A204.1 (cell line): Measurements from ENCODE around the gene MUC5B.

Source experiments
- FAIRE-seq: peaks from 2 replicates; lab custom pipeline; 2012; peaks lifted over from hg19 to GRCh38; lab: Jason Lieb, UNC

Gene MUC5B

DNA sequence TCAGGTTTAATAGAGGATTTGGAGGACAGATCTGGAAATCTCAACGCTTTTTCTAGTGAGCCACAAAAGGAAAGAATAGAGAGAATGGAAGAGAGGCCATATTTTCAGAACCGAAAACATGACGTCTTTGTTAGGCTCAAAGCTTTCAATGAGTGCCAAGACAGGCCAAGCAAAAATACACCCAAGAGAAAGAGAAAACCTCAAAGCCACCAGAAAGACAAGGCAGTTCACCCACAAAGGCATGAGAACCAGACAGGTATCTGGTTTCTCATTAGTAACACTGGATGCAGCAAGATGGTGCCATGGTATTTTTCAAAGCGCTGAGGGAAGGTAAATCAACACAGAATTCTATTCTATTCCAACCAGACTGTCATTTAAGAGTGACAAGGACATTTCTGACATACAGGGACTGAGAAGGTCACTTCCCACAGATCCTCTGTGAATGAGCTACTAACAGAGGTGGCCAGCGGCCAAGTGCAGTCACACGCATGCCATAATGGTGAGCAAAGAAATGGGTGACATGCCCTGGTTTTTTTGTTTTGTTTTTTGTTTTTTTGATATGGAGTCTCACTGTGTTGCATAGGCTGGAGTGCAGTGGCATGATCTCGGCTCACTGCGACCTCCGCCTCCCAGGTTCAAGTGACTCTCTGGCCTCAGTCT lies 44.7 kb downstream of the MUC5B start:
- no peak for FAIRE-seq

DNA sequence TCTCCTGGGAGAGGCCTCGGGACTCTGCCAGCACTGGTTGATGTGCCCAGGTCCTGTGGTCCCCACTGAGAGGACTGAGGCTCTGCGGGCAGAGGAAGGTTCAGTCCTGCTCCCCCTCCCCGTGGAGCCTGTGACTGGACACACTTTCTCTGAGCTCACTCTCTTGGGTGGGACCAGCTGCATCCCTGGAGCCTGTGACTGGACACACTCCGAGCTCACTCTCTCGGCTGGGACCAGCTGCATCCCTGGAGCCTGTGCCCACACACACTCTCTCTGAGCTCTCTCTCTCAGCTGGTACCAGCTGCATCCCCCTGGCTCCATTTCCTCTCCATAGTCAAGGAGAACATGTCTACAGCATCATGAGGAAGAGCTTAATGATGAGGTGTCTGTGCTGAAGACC lies 47.1 kb downstream of the MUC5B start:
- FAIRE-seq: no peak

DNA sequence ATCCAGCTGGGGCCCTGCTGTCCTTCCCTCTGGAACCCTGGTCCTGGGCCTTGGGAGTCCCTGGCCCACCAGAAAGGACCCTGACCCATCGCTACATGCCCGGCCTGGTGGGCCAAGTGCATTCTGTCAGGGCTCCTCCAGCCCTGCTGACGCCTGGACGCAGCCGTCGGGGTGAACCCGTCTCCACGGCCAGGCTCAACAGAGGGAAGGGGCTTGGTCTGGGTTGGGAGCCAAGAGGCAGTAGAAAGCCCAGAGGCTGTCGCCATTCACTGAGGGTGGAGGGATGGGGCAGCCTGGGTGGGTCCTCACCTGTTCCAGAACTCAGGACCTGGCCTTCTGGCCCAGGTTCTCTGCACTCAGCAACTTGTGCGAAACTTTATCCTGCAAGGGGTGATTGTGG lies 47.6 kb downstream of the MUC5B start:
- FAIRE-seq: no peak

DNA sequence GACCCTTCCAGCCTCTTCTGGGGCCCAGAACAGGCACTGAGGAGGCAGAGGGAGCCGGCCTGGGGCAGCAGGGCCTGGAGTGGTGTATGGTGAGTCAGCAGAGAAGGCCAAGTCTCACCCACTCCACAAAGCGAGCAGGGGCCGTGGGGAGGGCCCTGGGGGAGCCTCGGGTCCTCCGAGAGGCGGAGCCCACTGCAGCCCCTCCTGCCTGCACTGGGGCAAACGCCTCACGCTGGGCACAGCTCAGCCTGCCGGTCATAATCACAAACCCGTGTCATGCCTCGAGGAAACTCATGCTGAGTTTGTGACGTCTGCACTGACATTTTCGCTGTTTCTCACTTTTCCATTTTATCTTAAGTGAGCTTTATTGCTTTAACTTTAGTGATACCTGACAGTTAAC lies 48.1 kb downstream of the MUC5B start:
- FAIRE-seq: no peak

DNA sequence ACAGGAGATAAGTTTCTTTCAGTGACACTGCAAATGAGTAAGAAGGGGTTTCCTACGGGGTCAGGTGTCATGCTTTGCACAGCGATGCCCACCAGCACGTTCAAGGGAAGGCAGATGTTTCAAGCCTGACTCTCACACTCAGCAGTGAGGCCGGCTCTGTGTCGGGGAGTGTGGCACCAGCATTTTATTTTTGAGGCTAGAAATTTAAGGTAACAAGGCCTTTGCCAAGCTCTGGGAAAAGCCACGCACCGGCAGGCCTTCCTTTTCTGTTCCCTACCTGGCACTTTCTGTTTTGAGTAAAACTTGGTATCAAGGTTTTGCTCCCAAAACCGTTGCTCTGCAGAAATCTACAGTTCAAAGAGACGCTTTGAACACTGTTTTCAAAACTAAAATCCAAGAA lies 48.5 kb downstream of the MUC5B start:
- FAIRE-seq: no peak

DNA sequence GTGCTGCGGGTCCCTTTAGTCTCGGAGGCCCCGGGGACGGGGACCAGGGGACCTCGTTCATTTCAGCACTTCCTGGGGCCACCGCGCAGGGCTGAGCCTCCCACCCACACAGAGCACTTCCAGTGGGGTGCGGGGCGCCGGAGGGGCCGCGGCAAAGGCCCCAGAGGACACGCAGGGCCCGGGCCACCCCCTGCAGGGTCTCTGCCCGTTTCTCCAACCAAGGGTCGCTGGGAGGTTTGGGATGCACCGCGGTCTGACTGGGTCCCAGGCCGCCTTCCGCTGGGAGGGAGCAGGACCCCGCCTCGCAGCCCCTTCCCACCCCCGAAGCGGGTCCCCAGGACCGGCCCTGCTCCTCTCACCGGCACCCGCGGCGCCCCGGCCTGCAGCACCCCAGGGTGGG lies 49.1 kb downstream of the MUC5B start:
- no peak for FAIRE-seq

DNA sequence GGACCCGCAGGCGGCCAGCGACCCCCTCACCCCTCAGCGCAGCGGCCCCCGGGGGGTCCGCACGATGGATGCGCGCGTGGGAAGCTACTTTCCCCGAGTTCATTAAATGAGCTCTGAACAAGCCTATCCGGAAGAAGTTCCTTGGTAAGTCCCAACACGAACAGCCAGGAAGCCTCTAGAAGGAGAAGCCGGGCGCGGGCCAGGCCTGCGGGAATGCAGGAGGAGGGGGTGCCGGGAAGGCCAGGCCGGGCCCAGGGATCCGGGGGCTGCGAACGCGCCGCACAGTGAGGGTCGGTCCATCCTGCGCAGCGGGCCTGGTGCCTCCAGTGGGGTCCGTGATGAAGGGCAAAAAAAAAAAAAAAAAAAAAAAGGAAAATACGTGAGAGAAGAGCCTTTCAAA lies 49.7 kb downstream of the MUC5B start:
- FAIRE-seq: no peak

DNA sequence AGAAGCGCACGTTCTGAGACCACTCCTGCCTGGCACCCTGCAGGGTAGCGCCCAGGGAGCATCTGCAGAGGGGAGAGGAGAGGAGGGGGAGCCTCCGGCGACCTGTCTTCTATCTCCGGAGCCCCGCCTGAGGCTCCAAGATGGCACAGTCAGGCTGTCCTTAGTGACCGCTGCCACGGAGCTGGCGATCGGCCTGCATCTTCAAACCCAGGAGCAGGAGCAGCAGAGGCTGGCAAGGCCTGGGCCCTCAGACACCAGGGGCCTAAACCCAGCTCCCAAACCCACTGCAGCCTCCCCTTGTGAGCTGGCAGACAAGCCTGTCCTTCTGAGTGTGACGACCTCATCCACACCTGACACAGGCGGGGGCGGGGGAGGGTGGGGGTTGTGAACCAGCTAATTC lies 51.6 kb downstream of the MUC5B start:
- FAIRE-seq: no peak

DNA sequence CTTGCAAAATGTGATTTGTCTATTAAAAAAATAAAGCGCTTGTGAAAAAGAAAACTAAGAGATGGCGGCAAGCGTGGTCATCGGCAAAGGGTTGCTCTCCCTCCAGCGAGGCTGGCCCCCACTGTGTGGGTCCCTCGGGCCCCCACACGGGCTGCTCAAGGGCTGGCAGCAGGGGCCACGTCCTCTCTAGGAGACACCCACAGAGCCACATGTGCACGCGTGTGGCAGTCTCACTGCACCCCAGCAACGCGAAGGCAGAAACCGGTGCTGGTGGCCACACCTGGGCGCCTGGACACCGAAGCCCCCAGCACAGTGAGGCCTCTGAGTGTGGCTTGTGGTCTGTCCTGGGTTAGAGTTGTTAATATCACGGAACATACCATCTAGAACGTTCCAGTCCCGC lies 52.2 kb downstream of the MUC5B start:
- FAIRE-seq: no peak

DNA sequence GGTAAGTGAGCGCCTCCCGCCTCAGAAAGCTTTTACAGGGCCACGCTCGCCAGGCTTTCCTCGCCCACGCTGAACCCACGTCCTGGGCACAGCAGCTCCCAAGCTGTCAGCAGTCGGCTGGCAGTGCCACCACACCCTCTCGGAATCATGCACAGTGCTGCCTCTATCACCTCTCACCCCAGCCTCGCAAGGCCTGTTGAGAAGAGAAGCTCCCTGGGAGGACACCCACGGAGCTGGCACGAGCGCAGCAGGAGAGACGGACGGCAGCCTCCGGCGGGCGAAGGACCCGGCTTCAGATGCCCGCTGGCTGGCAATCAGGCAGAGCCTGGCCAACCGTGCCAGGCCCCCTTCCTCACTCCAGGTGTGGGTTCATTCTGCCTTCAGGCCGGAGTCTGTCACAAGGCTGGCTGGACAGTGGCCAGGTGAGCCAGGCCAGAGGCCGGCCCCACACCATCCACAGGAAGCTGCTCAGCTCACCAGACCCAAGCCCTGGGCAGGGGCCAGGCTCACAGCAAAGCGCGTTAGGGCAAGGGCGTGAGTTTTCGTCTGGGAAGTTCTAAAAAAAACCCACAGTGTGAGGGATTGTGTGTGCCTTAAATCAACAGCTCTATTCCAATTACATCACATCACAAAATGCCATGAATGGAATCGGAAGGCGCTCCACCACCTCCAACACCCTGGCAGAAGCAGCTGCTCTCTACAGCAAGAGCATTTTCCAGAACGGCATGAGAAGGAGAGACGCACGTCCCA lies 53.4 kb downstream of the MUC5B start:
- no peak for FAIRE-seq

DNA sequence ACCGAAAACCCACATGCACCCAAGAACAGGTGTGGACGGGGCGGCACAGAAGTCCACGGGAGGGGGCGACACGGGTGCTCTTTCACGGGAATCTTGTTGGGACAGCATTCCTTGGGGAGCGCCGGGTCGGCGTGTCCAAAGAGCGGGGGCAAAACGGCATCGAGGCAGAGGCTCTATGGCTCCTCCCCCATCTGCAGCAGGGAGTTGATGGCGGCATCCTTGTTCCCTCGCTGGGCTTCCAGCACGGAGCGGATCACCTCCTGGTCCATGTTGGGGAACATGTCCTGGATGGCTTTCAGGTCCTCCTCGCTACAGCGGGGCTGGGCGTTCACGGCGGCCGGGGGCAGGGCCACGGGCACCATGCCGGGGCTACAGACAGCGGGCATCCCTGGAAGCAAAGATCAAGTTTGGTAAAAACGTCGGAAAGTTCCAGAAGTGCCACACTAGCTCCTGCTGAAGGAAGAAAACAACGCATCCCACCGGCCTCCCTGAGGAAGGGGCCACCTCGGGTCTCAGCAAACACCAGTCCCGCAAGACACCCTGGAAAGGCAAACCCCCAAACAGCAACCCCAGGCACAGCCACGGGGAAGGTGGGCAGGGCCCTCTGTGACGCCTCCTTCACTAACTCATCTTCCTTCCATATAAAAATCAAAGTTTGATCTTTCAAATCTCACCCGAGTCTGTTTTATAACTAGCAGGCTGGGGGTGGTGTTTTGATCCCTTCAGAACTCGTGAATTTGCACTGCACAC lies 54.2 kb downstream of the MUC5B start:
- no peak for FAIRE-seq

DNA sequence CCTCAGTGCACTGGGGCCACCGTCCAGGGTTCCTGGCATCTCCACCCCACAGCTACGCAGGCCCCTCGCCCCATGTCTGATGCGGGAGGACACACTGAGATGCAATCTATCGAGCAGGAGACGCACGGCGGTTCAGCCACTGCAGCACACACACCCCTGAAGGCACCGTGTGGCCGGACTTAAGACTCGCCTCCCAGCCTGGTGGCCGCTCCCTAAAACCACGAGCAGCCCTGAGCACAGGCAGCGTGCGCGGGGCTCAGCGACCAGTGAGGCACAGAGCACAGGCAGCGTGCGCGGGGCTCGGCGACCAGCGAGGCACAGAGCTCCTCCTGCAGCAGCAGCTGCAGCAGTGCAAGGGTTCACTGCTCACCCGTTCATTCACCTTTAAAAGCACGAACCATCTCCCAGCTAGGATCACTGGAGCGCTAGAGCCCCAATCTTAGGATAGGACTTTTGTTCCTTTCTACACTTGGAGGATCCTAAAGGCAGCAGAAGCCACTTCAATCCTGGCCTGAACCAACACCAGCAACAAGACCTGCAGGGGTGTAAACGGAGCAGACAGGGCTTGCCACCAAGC lies 55.2 kb downstream of the MUC5B start:
- no peak for FAIRE-seq

DNA sequence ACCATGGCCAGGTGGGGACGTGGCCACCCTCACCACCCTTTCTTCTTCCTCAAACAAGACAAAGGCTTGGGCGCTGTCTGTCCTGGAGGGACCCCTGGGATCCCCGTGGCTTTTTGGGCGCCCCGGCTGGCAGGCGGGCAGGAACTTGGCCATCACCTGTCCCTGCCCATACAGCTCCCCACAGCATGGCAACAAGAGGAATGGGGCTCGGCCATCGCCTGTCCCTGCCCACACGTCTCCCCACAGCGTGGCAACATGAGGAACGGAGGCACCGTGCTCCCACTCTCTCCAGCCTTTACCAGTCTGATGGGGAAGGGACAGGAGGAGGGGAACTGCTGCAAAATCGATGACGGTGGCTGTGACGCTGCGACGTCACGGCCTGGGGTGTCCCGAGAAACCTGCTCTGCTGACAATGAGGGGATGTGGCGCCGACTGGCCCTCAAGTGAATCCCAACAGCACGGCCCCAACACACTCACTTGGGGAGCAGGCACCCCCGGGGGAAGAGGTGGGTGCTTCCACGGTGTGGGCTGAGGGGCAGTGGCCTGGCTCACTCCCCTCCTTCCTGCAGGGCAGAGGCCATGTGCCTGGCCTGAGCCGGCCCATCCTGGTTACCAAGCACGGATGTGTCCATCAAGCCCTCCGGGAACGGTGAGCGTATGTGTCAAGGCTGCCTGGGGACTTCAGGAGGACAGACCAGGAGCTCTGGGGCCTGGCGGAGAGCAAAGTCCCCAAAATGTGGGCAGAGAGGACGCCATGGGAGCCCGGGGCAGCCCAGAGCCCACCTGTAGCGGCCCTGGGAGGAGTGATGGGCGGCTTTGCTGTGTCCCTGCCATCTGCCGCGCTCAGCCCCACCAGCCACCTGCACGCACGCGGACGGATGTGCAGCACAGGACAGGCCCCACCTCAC lies 56.2 kb downstream of the MUC5B start:
- FAIRE-seq: no peak

DNA sequence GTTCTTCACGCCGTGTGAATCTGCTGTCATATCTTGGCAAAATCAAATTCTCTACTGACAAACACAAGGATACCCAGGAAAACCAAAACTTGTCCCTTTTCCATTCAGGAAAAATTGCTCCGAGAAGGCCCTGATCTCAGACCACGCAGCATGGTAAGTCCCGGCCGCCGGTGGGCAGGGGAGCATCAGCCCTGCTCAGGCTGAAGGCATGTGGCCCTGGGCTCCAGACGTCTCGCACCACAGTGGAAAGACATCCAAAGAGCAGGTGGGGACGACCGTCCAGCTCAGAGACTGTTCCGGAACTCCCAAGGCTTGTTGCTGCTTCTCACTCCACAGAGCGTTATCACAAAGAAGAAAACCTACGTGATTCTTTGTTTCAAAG lies 56.8 kb downstream of the MUC5B start:
- FAIRE-seq: no peak

DNA sequence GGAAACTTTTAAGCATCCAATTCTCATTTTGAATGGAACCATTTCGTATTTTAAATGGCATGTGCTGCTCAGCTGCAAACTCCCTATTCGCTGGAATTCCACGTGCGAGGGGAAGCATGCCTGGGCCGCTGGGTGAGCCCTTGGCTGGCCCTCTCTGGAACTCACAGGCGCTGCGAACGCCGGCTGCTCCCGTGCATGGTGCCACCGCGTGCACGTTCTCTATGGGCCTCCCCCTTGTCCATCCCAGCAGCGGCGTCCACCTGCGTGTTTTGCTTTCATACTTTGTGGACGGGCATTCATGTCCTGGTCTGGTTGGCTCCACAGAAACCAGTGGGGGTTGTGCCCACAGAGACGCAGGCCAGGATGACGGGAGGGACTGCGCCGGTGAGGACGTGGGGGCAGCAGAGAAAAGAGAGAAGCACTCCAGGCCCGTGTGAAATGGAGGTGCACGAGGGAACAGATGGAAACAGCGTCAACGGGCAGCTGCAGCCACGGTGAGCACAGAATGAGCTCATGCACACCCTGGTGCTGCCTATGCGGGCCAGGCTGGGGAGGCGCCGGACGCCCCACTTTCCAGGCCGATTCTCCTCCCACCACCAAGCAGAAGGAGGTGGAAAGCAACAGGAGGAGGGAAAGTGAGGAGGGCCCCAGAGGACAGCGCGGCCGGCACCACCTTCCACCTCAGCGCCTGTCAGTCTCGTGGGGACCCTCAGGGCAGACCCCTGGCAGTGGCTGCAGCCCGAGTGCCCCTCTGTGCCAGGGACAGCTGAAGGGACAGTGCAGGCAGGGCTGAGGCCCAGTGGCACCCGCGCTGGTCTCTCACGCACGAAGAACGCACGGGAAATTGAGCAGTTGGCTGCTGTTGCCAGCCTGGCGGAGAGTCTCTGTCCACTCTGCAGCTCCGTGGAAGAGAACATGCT lies 57.5 kb downstream of the MUC5B start:
- FAIRE-seq: no peak

DNA sequence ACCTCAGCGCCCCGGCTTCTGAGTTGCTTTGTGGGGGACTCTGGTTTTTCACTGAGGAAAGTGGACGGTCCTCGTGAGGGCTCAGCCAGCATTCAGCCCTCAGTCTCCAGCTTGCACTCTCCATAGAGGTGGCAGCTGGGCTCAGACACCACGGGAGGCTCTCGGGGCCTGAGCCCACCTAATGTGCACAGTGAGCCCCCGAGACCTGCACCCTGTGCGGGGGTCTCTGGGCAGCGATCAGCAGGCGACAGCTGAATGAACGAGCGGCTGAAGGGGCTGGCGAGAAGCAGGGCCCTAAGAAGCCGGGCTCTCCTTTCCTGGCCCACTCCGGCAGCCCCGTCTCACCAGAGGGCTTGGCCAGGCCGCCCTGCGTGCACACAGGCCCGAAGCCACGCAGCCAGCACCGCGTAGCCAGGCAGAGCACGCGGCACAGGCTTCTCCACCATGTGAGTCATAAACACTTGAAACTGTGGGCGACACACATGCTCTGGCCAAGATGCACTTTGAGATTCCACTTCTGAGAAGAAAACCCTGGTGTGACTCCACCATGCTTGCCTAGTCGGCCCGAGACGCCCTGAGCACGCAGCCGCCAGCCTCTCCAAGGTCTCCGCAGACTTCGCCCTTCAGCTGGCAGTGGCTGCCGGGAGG lies 58.6 kb downstream of the MUC5B start:
- FAIRE-seq: no peak

DNA sequence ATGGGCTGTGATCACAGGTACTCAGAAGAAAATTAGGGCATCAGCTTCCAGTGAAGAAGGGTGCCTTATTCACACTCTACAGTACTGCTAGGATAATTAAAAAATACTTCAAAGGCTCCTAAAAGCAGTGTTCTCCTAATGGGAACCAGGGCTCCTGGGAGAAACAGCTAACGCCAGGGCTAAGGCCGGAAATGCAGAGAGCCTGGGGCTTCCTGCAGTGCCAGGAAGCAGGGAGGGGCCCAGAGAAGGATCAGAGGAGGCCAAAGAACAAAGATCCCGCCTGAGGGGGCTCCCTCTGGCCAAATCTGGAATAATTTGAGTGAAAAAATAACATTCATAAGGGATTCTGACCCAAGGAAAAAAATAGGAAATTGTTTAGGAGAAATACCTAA lies 59.1 kb downstream of the MUC5B start:
- FAIRE-seq: no peak

DNA sequence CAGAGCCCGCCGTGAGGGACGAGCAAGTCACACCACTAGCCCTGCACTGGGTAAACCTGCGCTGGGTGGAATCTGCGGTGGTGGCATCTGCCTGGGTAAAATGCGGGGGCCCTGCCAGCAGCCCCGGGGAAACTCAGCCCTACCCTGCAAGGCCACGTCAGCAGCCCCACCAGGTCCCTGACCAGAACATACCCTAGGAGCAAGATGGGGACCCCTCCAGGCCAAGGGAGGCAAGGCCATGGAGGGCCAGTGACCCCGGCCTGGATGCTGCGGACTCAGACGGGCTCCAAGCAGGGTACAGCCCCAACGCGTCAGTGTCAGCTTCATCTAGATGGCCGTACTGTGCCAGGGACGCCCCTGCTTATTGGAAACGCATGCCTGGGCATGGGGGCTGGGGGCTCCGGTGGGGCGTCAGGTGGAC lies 60.2 kb downstream of the MUC5B start:
- no peak for FAIRE-seq

DNA sequence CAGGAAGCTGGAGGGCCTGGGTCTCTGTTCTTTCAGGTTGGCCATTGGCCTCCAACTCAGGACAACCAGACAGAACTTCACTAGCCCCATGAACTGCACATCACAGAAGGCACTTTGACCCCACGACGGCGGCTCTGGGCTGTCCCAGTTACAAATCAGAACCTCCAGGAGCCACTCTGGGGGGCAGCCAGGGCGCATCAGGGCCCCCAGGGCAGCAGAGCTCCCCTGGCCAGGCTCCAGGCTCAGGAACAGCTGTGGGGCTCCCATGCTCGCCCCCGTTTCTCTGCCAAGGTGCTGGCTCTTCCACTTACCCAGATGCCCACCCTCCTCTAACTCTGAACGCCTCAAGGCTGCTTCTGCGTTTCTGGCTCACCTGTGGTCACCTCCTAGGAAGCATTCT lies 61.0 kb downstream of the MUC5B start:
- no peak for FAIRE-seq

DNA sequence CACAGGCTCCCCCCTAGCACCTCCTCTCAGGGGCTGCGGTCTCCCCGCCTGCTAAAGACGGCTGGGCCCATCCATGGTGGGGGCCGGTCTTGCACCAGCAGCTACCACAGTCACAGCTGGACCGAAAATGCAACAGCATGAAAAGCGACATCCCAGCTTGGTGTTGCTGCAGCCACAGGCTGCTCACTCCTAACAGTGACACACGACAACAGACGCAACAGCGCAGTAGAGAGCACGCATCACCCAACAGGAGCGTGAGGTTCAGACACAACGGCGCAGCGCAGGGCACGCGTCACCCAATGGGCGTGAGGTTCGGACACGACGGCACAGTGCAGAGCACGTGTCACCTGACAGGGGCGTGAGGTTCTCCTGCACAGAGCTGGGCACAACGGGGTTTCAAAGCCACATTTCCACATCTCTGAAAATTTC lies 62.5 kb downstream of the MUC5B start:
- FAIRE-seq: no peak
